KMS-11 (cell line): ENCODE measurements around the gene MSANTD1.

ENCODE experiments used
- H2AFZ ChIP-seq: fragments of 200-600 bp; sonication (generic); 2 replicates; pipeline ENCODE4 v1.6.1; 2016; ENCODE audit warnings: antibody characterized with exemption, mixed run types, low read depth
- H3K27ac ChIP-seq: fragments of 200-600 bp; sonication (generic); 2 replicates; pipeline ENCODE4 v1.6.1; 2016; ENCODE audit warnings: mild to moderate bottlenecking, mixed run types
- H3K27me3 ChIP-seq: fragments of 200-600 bp; sonication (generic); 2 replicates; pipeline ENCODE4 v1.6.1; 2017; ENCODE audit warnings: mild to moderate bottlenecking, low read depth, mixed run types, moderate library complexity; ENCODE audit not compliant: insufficient read depth
- H3K36me3 ChIP-seq: fragments of 200-600 bp; sonication (generic); 2 replicates; pipeline ENCODE4 v1.6.1; 2017; ENCODE audit warnings: mild to moderate bottlenecking, mixed run types; ENCODE audit not compliant: insufficient read depth
- H3K4me1 ChIP-seq: fragments of 200-600 bp; sonication (generic); 2 replicates; pipeline ENCODE4 v1.6.1; 2016; ENCODE audit warnings: mild to moderate bottlenecking, low read depth, mixed run types; ENCODE audit not compliant: poor library complexity, severe bottlenecking
- H3K4me2 ChIP-seq: fragments of 200-600 bp; sonication (generic); 2 replicates; pipeline ENCODE4 v1.7.0; 2016; ENCODE audit warnings: mild to moderate bottlenecking, mixed run types
- H3K4me3 ChIP-seq: fragments of 200-600 bp; sonication (generic); IDR thresholded peaks from 2 replicates; pipeline ENCODE4 v1.6.1; 2017; ENCODE audit warnings: low read depth, low read length, mixed read lengths; ENCODE audit not compliant: insufficient read depth
- H3K79me2 ChIP-seq: fragments of 200-600 bp; sonication (generic); 2 replicates; pipeline ENCODE4 v1.6.1; 2016; ENCODE audit warnings: low read depth, mixed run types; ENCODE audit not compliant: insufficient read depth
- H3K9ac ChIP-seq: fragments of 200-600 bp; sonication (generic); 2 replicates; pipeline ENCODE4 v1.6.1; 2016; ENCODE audit warnings: mild to moderate bottlenecking, mixed run types
- H4K20me1 ChIP-seq: fragments of 200-600 bp; sonication (generic); 2 replicates; pipeline ENCODE4 v1.6.1; 2016; ENCODE audit warnings: mild to moderate bottlenecking, mixed run types; ENCODE audit not compliant: insufficient read depth
- CTCF ChIP-seq: fragments of 200-600 bp; sonication (generic); conservative IDR thresholded peaks from 2 replicates; pipeline ENCODE4 v1.6.1; 2017; ENCODE audit warnings: low read depth, mild to moderate bottlenecking, antibody characterized with exemption, low read length, moderate library complexity, mixed read lengths

MSANTD1 gene

GRCh38 chr4:3257556-3258482 lies 8.9 kb downstream of the MSANTD1 start:
- Histone ChIP-seq H3K4me1 (no peaks in the 10 kb centered on the region), H3K27ac (no peak overlapping the region), H3K9ac (no peak overlapping the region)

GRCh38 chr4:3261411-3262207 lies 12.7 kb downstream of the MSANTD1 start:
- Histone ChIP-seq H3K4me1 (no peaks in the 10 kb centered on the region), H3K36me3 (no peaks in the 10 kb centered on the region), H3K27me3 (no peaks in the 10 kb centered on the region), H2AFZ (no peak overlapping the region), H4K20me1 (no peaks in the 10 kb centered on the region), H3K27ac (no peak overlapping the region), H3K9ac (no peak overlapping the region), H3K4me3 (no peak overlapping the region), H3K79me2 (no peaks in the 10 kb centered on the region), H3K4me2 (no peak overlapping the region)
- no peak for TF ChIP-seq CTCF

More at GRCh38 chr4:3257556-3258482, 8.9 kb downstream of the MSANTD1 start:
- Histone ChIP-seq H3K4me2 (no peak overlapping the region), H4K20me1 (no peaks in the 10 kb centered on the region), H3K4me3 (no peak overlapping the region), H3K79me2 (no peaks in the 10 kb centered on the region), H2AFZ (no peak overlapping the region), H3K36me3 (no peaks in the 10 kb centered on the region), H3K27me3 (no peaks in the 10 kb centered on the region)
- no peak for TF ChIP-seq CTCF

- Histone ChIP-seq H3K4me1 (no peaks in the 10 kb centered on the region), H4K20me1 (no peaks in the 10 kb centered on the region), H3K27me3 (no peaks in the 10 kb centered on the region), H2AFZ (no peak overlapping the region), H3K9ac (no peak overlapping the region), H3K27ac (no peak overlapping the region), H3K79me2 (no peaks in the 10 kb centered on the region), H3K4me2 (no peak overlapping the region), H3K4me3 (no peak overlapping the region), H3K36me3 (no peaks in the 10 kb centered on the region)
- TF ChIP-seq CTCF, result no peak
Observed at GRCh38 chr4:3262208-3263052, 13.5 kb downstream of the MSANTD1 start.
